NCI-H1105 treated with DMSO at 0.1 percent for 48 hours (cell line): ENCODE measurements around the gene VSTM2L.

ENCODE experiments used
- DNase-seq: peaks from one replicate; lab custom pipeline; 2025; lab: John Stamatoyannopoulos, UW

Gene VSTM2L

GRCh38 chr20:37878835-37879599 is 23.9 kb upstream of the VSTM2L start:
- DNase-seq: no peak

GRCh38 chr20:37879843-37880242 is 23.1 kb upstream of the VSTM2L start:
- DNase-seq: no peak

DNA sequence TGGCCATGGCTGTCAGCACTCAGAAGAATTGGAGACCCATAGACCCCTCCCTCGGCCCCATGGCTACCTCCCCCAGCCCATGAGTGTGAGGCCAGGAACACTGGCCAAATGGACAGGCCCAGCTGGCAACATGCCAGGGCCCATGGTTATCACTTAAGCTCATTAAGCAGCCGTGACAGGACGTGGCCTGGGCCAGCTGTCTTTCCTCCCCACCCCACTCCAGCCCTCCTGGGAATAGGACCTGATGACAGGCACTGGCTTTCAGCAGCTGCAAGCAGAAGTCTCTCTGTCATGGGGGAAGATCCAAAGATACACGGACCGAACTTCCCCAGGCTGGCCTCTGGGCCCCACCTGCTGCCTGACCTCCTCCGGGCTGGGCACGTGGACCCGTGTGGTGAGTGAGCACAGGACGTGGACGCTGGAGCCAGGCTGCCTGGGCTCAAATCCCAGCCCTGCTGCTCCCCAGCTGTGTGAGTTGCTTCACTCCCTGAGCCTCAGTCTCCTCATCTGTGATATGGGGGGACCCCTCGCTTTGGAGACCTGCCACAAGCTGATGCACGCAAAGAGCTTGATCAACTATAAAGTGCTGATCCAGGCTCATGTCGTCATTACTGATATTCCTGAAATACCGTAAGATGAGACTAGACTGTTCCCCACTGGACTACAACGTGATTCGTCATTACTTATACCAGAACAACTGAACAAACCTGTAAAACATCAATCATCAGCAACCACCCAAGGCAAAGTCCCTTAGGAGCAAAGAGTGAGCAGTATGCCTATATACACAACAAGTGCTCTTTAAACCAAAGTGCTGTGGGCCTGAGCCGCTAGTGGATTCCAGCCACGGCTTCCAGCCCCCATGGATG is 22.0 kb upstream of the VSTM2L start:
- DNase-seq: peak; percentile 15

- DNase-seq: no peak
Observed at GRCh38 chr20:37881601-37882343, 21.2 kb upstream of the VSTM2L start.

DNA sequence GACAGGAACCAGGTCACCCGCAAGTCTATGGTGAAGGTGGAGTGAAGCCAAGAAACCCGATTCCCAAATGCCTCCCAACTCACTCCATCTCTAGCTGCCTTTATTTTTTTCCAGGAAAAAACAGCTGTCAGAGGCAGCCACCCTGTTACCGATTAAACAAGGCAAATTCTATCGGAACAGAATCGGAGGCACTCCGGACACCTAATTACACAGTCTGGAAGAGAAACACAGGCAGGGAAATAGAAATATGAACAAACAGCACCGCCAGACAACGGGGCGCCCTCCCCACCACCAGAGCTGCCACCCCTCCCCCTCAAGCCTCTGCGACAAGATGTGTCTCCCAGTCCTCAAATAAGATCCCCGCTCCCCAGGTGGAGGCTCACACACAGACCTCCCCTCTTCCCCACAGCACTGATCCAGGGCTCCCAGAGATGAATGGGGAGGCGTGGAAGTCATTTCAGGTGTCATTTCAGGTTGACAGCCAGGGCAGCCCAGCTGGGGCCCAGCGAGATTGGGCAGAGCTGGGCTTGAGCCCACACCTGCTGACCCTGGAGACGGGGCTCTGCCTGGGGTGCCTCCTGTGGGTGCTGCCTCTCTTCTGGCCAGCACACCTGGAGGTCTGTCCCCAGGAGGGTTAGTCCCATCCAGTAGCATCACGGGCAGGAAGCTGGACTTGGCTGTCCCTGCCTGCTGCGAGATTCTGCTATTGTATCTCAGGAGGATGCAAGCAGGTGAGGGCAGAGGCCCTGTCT is 19.8 kb upstream of the VSTM2L start:
- DNase-seq: peak; percentile 41

GRCh38 chr20:37885042-37885441 is 17.9 kb upstream of the VSTM2L start:
- no peak for DNase-seq

DNA sequence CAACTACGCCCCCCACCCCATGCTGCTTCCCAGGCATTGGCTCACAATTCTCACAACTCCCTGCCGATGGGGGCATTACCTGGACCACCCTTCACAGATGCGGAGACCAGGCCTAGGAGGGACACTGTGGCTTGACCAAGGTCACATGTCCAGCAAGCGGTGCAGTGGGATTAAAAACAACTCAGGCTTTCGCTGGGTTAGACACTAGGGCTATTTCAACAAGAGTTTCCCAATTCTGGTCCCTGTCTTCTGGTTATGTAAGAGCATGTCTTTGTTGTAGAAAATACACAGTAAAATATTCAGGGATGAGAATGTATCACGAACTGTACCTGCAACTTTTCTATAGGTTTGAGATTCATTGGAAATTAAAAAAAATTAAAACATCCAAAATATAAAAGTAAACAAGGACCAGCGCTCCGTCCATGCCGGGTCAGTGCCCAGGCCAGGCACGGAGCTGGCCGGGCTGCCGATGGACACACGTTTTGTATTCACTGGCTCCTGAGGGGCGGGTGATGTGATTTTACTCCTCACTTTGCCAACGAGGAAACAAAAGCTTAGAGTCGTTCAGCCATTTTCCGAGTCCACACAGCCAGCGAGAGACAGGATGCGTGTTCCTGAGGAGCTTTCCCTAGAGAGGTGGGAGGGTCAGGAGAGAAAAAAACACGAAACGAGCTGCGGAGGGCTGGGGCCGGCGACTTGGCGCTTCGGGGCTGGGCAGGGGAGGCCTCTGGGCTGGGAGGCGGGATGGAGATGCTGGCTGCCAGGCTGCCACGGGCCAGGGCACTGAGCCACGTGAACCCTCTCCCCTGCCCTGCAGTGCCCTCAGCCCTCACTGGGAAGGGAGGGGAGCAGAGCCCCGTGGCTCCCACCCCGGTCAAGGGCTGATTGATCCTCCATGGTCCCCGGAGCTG is 17.1 kb upstream of the VSTM2L start:
- DNase-seq: no peak

- DNase-seq: no peak
Observed at GRCh38 chr20:37886851-37887297, 16.1 kb upstream of the VSTM2L start.

GRCh38 chr20:37888641-37889040 is 14.3 kb upstream of the VSTM2L start:
- DNase-seq: no peak

DNA sequence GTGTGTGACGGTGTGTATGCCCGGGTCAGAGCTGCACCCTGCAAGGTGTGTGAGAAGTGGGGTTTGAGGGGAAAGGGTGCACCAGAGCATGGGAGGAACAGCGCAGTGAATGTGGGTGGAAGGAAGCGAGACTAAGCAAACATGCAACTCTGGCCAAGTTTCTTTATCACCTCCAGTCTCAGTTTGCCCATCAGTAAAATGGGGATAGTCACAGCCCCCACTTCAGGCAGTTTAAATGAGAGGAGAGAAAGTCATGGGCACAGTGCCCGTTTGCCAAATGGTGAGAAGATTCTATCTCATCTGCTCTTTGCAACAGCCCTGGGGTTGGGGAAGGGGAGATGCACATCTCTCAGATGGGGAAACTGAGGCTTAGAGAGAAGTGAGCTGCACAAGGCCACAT is 12.8 kb upstream of the VSTM2L start:
- no peak for DNase-seq

DNA sequence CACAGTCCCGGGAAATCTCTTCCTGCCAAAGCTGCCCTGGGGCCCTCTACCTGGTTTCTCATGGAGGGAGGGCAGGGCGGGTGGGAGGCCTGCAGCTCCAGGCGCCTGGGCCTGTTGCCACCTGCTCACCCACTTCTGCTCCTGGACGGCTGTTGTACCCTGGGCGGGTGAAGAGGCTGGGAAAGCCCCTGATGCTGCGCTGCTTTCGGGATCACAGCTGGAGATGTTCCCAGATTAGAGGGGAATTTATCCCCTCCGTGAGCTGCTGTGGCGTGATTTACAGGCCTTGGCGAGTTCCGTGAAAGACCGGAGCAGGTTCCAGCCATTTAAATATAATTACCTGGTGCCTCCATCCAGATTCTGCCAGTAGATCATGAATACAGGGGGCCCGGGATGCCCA is 12.3 kb upstream of the VSTM2L start:
- DNase-seq: peak; percentile 82

GRCh38 chr20:37892001-37892400 is 10.9 kb upstream of the VSTM2L start:
- no peak for DNase-seq

GRCh38 chr20:37893566-37894241 is 9.2 kb upstream of the VSTM2L start:
- DNase-seq: no peak

GRCh38 chr20:37894454-37894853 is 8.5 kb upstream of the VSTM2L start:
- DNase-seq: no peak

DNA sequence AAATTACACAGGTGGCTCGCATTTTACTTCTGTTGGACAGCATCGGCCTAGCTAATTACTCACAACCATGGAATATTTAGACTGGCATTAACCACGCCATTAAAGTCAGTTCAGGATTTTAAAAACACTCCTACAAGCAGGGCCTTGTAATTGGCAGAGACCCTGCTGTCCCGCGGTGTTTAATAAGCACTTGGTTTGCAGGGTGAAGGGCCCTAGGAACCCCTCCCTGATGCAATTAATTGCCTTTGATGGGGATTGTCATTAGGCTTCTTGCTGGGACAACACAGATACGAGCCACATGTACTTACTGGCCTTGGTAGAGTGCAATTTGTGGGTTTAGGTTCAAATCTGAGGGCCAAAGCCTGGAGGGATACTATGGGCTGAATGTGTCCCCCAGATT is 7.8 kb upstream of the VSTM2L start:
- peak; percentile 42 for DNase-seq

- DNase-seq: no peak
Observed at GRCh38 chr20:37896932-37897548, 5.9 kb upstream of the VSTM2L start.

GRCh38 chr20:37898233-37899104 is 4.5 kb upstream of the VSTM2L start:
- DNase-seq: no peak
